GM12865 (cell line): ENCODE data around the gene RAB11B.

Experiments
- DNase-seq: peaks from one replicate; pipeline ENCODE4 v3.0.0; 2010; ENCODE audit warnings: low read depth
- H3K4me3 ChIP-seq: 2 replicates; pipeline ENCODE4 v1.5.1; 2011; ENCODE audit warnings: mild to moderate bottlenecking, low read depth, low read length, control low read depth
- TF ChIP-seq, protein P1 (sequence below): IDR thresholded peaks from 2 replicates; pipeline ENCODE4 v1.5.1; 2011; ENCODE audit warnings: low read length, control low read depth, low read depth, inconsistent platforms; ENCODE audit not compliant: insufficient read depth; ENCODE audit errors: missing control alignments

The RAB11B gene

DNA sequence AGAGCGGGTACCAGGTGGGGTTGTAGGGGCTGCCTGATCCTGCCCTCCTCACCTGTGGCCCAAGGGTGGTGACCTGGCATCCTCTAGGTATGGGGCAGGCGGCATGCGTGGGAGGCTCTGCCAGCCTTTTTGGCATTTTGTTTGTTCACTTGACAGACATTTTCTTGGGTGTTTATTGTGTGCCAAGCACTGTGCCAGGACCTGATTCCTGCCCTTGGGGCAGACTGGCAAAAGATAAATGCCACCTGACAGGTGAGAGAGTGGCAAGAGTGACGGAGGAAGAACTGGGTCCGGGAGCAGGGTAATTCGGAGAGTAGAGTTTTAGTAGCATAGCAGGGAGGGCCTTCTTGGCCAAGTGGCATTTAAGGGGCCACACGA, 6.0 kb downstream of the RAB11B start:
- no peak overlapping the region for H3K4me3 ChIP-seq
- no peak for DNase-seq
- TF ChIP-seq, protein P1, sequence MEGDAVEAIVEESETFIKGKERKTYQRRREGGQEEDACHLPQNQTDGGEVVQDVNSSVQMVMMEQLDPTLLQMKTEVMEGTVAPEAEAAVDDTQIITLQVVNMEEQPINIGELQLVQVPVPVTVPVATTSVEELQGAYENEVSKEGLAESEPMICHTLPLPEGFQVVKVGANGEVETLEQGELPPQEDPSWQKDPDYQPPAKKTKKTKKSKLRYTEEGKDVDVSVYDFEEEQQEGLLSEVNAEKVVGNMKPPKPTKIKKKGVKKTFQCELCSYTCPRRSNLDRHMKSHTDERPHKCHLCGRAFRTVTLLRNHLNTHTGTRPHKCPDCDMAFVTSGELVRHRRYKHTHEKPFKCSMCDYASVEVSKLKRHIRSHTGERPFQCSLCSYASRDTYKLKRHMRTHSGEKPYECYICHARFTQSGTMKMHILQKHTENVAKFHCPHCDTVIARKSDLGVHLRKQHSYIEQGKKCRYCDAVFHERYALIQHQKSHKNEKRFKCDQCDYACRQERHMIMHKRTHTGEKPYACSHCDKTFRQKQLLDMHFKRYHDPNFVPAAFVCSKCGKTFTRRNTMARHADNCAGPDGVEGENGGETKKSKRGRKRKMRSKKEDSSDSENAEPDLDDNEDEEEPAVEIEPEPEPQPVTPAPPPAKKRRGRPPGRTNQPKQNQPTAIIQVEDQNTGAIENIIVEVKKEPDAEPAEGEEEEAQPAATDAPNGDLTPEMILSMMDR = no peak

DNA sequence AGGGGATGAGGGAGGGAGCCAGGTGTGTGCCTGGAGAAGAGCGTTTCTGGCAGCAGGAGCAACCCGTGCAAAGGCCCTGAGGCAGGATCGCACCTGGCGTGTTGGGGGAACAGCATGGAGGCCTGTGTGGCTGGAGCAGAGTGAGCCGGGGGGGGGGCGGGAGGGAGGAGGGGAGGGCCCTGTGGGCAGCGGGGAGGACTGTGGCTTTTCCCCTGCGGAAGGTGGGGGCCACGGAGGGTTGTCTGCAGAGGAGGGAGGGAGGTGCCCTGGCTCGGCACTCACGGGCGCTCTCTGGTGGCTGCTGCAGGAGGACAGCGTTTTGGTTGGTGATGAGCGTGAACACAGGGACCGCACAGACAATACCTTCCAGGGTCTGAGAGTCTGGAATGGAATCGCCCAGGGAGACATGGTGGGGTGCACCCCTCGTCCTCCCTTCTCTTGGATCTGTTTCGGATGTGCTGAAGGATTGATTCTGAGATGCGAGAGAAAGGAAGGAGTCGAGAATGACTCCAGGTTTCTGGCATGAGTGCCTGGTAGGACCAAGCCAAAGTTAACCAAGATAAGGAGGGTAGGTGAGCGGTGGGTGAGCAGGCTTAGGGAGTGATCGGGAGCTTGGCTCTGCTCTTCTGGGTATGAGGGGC, 6.5 kb downstream of the RAB11B start:
- TF ChIP-seq, protein P1 = peak; percentile 65
- DNase-seq = peak; percentile 69
- H3K4me3 ChIP-seq = no peak overlapping the region

DNA sequence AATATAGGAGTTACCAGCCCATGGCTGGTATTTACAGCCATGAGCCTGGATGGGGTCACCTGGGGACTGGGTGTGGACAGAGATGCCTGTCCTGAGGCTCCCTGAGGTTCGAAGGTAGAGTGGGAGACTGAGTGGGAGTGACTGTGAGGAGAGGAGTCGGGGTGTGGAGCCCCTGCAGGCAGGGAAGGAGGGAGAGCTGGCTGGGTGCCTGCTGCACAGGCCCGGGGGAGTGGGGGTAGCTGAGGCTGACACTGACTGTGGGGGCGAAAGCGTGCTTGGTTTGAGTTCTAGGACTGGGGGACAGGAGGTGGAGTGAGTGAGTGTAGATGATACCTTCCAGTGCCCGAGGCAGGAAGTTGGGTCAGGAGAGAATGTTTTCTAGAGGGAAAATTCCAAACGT, 7.1 kb downstream of the RAB11B start:
- TF ChIP-seq, protein P1 = no peak

DNA sequence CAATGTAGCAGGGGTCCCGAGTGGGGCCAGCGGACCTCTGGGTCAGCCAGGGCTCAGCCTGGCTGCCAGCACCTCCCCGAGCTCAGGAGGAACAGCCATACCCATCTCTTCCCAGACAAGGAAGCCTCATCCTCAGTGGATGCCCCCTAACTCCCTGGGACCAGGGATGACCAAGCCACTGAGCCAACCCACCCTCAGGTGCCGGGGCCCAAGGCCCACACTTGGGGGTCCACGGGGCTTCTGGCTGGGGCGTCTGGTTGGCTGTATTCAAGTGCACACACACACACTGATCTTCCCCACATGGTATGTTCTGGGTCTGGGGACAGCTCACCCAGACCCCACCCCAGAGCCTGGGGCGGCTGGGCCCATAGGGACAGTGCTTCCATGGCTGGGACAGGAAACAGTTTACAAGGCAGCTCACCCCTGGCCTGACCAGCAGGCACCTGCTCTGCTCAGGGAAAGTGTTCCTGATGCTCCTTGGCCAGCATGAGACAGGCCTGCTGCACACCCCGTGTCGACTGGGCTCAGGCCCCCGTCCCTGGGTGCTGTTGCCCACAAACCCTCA, 7.7 kb downstream of the RAB11B start:
- no peak for DNase-seq
- no peak overlapping the region for H3K4me3 ChIP-seq
- TF ChIP-seq, protein P1 = no peak

More for the DNA sequence above, 7.1 kb downstream of the RAB11B start:
- no peak overlapping the region for H3K4me3 ChIP-seq
- DNase-seq = no peak

DNA sequence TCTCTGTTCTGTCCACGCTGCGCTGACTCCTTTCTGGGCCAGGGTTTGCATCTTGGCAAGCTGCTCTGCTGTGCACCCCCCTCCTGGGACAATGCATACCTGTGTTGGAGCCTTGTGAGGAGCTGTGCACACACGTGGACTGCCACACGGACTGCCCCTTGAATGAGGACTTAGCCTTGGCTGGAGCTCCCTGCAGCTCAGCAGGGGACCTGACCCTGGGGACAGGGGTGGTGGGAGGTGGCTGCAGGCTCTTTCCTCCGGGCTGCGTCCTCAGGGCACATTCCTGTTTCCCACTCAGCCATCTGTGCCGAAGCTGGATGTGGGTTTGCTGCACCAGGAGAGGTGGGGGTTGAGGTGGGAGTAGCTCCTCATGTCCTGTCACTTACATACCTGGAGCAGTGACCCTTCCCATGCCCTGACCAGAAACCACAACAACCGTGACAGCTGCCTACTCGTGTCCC, 8.2 kb downstream of the RAB11B start:
- no peak for DNase-seq
- no peak overlapping the region for H3K4me3 ChIP-seq
- TF ChIP-seq, protein P1 = no peak

DNA sequence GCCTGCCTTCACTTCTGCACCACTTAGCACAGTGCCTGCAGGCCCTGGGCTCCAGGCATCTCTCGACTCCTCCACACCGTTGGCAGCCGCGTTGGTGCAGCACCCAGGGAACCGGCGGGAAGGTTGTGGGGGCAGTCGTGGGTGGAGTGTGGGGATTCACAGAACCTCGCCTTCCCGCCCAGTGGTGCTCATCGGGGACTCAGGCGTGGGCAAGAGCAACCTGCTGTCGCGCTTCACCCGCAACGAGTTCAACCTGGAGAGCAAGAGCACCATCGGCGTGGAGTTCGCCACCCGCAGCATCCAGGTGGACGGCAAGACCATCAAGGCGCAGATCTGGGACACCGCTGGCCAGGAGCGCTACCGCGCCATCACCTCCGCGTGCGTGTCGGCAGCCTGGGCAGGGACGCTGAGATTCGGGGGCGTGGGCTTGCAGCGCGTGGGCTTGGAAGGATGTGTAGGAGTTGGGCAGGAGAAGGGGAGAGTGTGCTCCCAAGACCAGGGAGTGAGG, 9.6 kb downstream of the RAB11B start:
- TF ChIP-seq, protein P1 = no peak
- no peak for DNase-seq
- no peak overlapping the region for H3K4me3 ChIP-seq

DNA sequence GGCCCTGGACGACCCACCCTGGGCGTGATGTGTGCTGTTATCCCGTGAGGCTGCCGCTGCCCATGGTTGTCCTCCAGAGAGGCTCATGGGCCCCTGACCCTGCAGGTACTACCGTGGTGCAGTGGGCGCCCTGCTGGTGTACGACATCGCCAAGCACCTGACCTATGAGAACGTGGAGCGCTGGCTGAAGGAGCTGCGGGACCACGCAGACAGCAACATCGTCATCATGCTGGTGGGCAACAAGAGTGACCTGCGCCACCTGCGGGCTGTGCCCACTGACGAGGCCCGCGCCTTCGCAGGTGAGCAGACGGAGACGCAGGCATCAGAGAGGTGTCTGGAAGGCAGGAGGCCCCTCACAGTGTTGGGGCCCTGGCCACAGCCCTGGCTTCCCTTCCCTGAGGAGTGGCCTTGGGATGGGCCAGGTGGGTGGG, 11.8 kb downstream of the RAB11B start:
- no peak for DNase-seq
- no peak overlapping the region for H3K4me3 ChIP-seq
- TF ChIP-seq, protein P1 = no peak
